NB4 (cell line): ENCODE data around the gene FUT4.

Source experiments
- DNase-seq: peaks from one replicate; pipeline ENCODE4 v3.0.0; 2010; ENCODE audit warnings: low read depth
- H3K4me3 ChIP-seq: one replicate; pipeline ENCODE4 v1.5.1; 2011; ENCODE audit warnings: mild to moderate bottlenecking, low read depth, low read length, moderate library complexity
- MYC ChIP-seq: IDR thresholded peaks from 2 replicates; pipeline ENCODE4 v1.6.1; 2011; ENCODE audit warnings: low read depth, low read length
- POLR2A ChIP-seq: IDR thresholded peaks from 2 replicates; pipeline ENCODE4 v1.6.1; 2011; ENCODE audit warnings: mild to moderate bottlenecking; ENCODE audit not compliant: insufficient read length; ENCODE audit errors: extremely low read depth
- TF ChIP-seq, protein P1 (sequence below): IDR thresholded peaks from one replicate; pipeline ENCODE4 v1.5.1; 2012; ENCODE audit warnings: low read depth, low read length
- TF ChIP-seq, protein P2 (sequence below): IDR thresholded peaks from 2 replicates; pipeline ENCODE4 v1.6.1; 2011; ENCODE audit warnings: low read depth, low read length

The FUT4 gene

DNA sequence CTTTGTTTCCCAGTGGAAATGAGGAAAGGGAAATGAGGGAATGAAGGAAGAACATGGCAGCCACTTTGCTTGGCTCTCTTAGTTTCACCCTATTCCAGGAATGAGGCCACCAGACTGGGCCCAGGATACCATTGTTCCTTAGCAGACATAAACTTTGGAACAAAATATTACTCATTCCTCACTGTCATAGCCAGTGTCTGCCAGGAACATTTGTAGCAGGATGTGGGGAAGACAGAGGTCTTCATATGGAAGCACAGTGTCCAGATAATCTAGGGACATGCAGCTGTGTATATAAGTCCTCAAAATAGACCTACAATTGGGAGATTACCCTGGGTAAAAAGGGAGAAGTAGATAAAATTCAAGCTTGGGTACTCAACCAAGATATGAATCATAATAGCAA is 15.2 kb upstream of the FUT4 start:
- no peak for TF ChIP-seq POLR2A
- TF ChIP-seq, protein P1, sequence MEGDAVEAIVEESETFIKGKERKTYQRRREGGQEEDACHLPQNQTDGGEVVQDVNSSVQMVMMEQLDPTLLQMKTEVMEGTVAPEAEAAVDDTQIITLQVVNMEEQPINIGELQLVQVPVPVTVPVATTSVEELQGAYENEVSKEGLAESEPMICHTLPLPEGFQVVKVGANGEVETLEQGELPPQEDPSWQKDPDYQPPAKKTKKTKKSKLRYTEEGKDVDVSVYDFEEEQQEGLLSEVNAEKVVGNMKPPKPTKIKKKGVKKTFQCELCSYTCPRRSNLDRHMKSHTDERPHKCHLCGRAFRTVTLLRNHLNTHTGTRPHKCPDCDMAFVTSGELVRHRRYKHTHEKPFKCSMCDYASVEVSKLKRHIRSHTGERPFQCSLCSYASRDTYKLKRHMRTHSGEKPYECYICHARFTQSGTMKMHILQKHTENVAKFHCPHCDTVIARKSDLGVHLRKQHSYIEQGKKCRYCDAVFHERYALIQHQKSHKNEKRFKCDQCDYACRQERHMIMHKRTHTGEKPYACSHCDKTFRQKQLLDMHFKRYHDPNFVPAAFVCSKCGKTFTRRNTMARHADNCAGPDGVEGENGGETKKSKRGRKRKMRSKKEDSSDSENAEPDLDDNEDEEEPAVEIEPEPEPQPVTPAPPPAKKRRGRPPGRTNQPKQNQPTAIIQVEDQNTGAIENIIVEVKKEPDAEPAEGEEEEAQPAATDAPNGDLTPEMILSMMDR = no peak
- no peak for TF ChIP-seq MYC
- TF ChIP-seq, protein P2, sequence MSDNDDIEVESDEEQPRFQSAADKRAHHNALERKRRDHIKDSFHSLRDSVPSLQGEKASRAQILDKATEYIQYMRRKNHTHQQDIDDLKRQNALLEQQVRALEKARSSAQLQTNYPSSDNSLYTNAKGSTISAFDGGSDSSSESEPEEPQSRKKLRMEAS = no peak
- H3K4me3 ChIP-seq = no peak overlapping the region
- no peak for DNase-seq

DNA sequence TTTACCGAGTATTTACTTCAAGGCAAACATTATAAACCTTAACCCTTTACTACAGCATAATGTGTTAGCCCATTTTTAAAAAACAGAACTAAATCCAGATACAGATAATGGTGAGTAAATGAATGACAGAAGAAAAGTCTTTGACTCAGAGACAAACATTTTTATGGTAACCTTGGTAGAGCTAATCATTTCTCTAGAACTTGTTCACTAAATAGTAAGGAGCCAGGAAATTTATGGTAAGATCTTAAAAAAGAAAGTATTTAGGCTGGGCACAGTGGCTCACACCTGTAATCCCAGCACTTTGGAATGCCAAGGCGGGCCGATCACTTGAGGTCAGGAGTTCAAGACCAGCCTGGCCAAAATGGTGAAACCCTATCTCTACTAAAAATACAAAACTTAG is 11.5 kb upstream of the FUT4 start:
- no peak for TF ChIP-seq MYC
- TF ChIP-seq, protein P2 = no peak
- TF ChIP-seq, protein P1 = no peak
- TF ChIP-seq POLR2A = no peak
- no peak overlapping the region for H3K4me3 ChIP-seq

DNA sequence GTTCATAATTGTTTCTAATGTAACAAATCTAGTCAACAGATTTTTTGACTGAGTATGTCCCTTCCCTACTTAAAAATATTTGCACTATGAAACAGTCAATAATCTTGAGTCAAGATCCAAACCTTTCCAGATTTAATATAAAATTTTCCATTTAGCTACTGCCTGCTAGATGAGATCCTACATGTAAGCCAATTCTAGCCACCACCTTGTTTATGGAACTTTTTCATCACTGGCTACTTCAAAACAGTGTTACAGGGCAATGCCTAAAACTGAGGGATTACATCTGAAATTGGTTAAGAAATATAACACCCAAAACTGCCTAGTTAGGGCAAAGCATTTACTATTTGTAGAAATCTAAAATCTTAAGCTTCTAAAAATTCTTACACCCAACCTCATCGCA is 10.5 kb upstream of the FUT4 start:
- TF ChIP-seq, protein P1 = no peak
- no peak for TF ChIP-seq POLR2A
- no peak overlapping the region for H3K4me3 ChIP-seq
- DNase-seq = no peak

More for the DNA sequence above, 11.5 kb upstream of the FUT4 start:
- no peak for DNase-seq

DNA sequence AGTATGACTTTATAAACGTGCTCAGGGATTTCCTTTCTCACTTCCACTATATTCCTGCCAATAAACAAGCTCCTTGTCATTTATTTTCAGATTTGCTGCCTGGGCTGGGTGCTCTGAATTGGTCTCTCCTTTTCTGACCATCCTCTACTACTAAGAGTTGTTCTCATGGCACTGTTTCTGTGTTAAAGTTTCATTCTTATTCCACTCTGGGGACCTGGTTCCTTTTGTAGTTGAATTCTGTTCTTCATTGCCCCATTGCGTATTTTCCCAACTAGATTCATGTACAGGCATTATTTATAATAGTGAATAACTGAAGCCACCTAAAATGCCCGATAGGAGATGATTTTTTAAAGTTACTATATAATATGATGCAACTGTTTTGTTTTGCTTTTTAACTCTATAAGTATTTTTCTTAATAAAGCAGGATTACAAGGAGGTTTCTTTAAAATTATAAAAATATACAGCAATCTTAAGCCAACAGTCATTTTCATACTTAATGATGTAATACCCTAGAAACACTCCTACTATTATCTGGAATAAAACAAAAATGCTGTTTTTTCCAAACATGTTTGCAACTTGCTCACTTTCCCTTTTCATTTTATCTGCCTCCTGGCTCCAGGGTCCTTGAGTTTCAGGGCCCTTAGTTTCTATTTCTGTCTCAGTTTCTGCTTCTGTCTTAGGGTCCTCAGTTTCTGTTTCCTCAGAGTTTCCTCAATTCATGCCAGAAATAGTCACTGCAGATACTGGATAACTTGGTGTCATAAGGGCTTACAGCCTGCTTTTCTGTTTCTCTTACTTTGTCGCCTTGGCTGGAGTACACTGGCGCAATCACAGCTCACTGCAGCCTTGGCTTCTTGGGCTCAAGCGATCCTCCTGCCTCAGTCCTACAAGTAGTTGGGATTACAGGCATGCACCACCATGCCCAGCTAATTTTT is 9.8 kb upstream of the FUT4 start:
- TF ChIP-seq, protein P1 = no peak
- TF ChIP-seq POLR2A (no peak), MYC (no peak)
- TF ChIP-seq, protein P2 = no peak
- H3K4me3 ChIP-seq = no peak overlapping the region
- no peak for DNase-seq

DNA sequence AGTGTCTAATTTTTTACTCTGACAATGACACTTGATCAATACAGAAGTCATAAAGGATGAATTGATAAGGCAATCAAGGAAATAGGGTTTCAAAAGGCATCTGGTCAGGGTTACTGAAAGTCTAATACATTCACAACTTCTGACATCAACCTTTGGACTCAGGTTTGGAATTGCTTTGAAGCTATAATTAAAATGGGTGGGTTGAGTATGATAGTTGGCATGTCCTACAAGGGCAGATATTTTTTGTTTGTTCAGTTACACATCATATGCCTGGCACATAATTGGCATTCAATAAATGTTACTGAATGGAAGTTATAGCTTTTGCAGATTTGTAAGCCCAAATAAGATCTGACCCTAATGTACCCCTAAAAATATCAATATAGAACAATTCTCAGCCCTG is 7.3 kb upstream of the FUT4 start:
- TF ChIP-seq MYC (no peak), POLR2A (no peak)
- TF ChIP-seq, protein P1 = no peak
- TF ChIP-seq, protein P2 = no peak
- H3K4me3 ChIP-seq = no peak overlapping the region
- no peak for DNase-seq
